Immature natural killer cell (primary cell): ENCODE data around the gene HOXD13. TPM values are rescaled to one million over a fixed set of nuclear protein-coding genes. Genes with fewer than 3 reads are reported as not detected.
A peak's percentile ranks its signal among the peaks of the same experiment; 100 is the strongest.

Experiments
- DNase-seq, 3 donors: peaks; one replicate each; pipeline ENCODE4 v3.0.0; 2022; ENCODE audit warnings: mixed read lengths in 1 of 3
- H3K27ac Mint-ChIP-seq, 6 donors: one replicate each; pipeline ENCODE4 v1.8.0; 2020; ENCODE audit warnings: mixed read lengths in 6 of 6, mild to moderate bottlenecking in 5 of 6, inconsistent platforms in 4 of 6, moderate library complexity in 3 of 6
- H3K27me3 Mint-ChIP-seq, 3 donors: one replicate each; pipeline ENCODE4 v1.8.0; 2020 to 2021; ENCODE audit warnings: low read depth in 3 of 3, mild to moderate bottlenecking in 3 of 3, mixed read lengths in 3 of 3, moderate library complexity in 3 of 3, inconsistent platforms in 1 of 3
- H3K36me3 Mint-ChIP-seq, 3 donors: one replicate each; pipeline ENCODE4 v1.8.0; 2020; ENCODE audit warnings: mixed read lengths in 3 of 3, inconsistent platforms in 2 of 3, mild to moderate bottlenecking in 2 of 3
- H3K4me1 Mint-ChIP-seq, 2 donors: one replicate each; pipeline ENCODE4 v1.8.0; 2020; ENCODE audit warnings: inconsistent platforms in 2 of 2, mild to moderate bottlenecking in 2 of 2, mixed read lengths in 2 of 2, moderate library complexity in 1 of 2
- H3K4me3 Mint-ChIP-seq, 5 donors: one replicate each; pipeline ENCODE4 v1.8.0; 2020; ENCODE audit warnings: mild to moderate bottlenecking in 5 of 5, mixed read lengths in 5 of 5, inconsistent platforms in 3 of 5, moderate library complexity in 3 of 5
- H3K9me3 Mint-ChIP-seq, 6 donors: one replicate each; pipeline ENCODE4 v1.8.0; 2020; ENCODE audit warnings: mild to moderate bottlenecking in 6 of 6, mixed read lengths in 6 of 6, inconsistent platforms in 4 of 6, moderate library complexity in 3 of 6
- polyA plus RNA-seq, 3 donors: library from polyadenylated mRNA; unstranded; fragments of 300-500 nt; fragmentation: Illumina TruSeq; gene quantifications; one replicate each; pipeline ENCODE4 v1.2.3, GENCODE V29; 2021

HOXD13 gene
- polyA plus RNA-seq, 3 donors from 2014 or later = not detected

DNA sequence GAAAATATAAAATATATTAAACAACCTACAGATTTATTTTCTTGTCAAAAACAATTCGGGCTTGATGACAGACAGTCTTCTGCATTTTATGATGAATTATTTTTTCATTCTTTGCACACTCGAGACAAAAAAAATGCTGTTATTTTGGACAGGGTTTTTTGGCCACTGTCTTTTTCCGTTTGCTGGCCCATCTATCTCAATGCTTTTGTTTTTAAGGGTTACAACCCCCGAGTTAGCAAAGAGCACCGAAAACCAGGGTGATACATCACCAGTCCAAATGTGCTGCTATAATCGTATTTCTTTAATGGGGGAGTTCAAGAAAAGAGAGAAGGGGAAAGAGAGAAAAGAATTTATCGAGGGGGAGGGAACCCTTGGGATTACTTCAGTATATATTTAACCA, 16.5 kb upstream of the HOXD13 start:
- H3K4me3 Mint-ChIP-seq = no peak overlapping the region
- peaks cover 58 to 64% (median 64%) of the 10 kb centered on the region in 3 donors for H3K27me3 Mint-ChIP-seq
- H3K36me3 Mint-ChIP-seq = peaks cover 0 to 6% (median 4%) of the 10 kb centered on the region in 3 donors
- peaks cover 9 to 15% of the 10 kb centered on the region in 2 donors for H3K4me1 Mint-ChIP-seq
- H3K27ac Mint-ChIP-seq = no peak overlapping the region
- peaks cover 2 to 59% (median 22%) of the 10 kb centered on the region in 6 donors for H3K9me3 Mint-ChIP-seq
- no peak for DNase-seq

DNA sequence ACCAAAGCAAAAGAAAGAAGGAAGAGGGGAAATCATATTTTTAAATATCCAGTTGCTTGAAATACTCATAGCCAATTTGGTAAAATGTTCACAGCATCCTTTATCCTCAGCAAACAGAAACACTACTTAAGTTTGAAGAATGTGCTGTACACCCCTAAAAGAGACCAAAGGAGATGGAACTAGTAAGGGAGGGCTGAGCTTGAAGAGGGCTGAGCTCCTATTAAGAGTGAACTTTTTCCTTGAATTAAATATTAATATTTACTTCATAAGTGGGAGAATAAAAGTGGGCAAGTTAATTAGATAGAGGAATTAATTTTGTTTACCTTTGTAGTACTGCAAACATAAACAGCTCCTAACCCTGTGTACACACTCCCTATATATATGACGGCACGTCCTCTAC, 15.7 kb upstream of the HOXD13 start:
- no peak for DNase-seq
- peaks cover 10 to 66% (median 26%) of the 10 kb centered on the region in 6 donors for H3K9me3 Mint-ChIP-seq
- no peak overlapping the region for H3K4me3 Mint-ChIP-seq
- peaks cover 0 to 8% (median 6%) of the 10 kb centered on the region in 3 donors for H3K36me3 Mint-ChIP-seq
- H3K27ac Mint-ChIP-seq = no peak overlapping the region
- peaks cover 12 to 21% of the 10 kb centered on the region in 2 donors for H3K4me1 Mint-ChIP-seq
- H3K27me3 Mint-ChIP-seq = peaks cover 62 to 71% (median 69%) of the 10 kb centered on the region in 3 donors

DNA sequence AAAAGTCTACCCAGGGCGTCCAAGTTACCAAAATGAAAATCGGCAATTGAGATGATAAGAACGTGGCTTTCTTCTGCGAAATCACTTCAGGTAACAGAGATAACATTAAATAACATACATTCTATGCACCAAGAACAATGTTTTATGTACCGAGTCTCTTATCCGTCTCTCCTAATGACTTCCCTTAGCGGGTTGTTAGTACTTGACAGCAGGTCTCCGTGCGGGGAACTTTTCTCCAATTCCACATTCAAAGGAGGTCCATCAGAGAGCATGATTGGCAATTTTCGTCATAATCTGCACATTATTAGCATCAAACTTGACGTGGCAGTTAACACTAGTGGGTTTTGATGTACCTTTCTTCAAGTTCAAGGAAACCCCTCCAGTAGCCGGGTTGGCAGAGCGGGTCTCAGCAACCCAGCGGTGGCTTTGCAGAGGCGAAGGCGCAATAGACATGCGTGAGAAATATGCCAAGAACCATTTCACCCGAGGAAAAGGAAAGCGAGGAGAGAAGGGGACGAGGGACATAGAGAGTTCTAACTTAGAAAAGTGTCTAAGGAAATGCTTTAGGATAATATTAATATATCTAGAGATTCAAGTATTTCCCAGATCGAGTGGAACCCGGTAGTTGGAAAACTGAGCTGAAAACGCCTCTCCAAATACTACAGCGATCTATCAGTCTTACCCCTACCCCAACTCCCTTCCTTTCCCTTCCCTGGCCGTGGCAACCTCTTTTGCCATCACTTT, 13.8 kb upstream of the HOXD13 start:
- DNase-seq = no peak
- peaks cover 75 to 79% (median 76%) of the 10 kb centered on the region in 3 donors for H3K27me3 Mint-ChIP-seq
- peaks cover 0 to 8% (median 4%) of the 10 kb centered on the region in 3 donors for H3K36me3 Mint-ChIP-seq
- peaks cover 13 to 24% of the 10 kb centered on the region in 2 donors for H3K4me1 Mint-ChIP-seq
- peak overlapping the region; percentile 65 to 83 (median 69) for H3K4me3 Mint-ChIP-seq
- peak overlapping the region in 2 of 6 donors; percentile 47 to 83 for H3K27ac Mint-ChIP-seq
- H3K9me3 Mint-ChIP-seq = peaks cover 11 to 62% (median 31%) of the 10 kb centered on the region in 6 donors

DNA sequence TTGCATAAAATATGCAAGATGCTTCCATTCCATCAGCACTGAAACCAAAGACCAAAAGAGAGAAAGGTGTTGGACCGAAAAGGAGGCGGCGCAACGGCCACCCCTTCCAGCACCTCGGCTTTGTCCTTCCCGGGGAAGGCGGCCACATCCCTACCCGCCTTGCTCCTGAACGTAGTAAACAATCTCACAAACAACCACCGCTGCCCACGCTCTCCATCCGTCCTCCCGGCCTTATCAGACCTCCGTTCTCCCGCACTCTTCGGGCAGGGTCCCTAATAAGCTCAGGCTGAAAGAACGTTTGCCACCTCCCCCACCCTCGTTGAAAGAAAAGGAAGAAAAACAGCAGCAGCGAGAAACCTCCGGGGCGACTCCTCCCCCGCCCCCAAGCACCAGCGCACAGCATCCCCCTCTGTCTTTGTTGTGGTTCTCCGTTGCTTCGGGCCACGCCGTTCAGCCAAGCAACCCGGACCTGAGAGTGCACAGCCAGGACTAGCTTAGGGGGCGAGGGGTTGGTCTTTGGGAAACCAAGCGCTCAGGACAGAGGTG, 13.2 kb upstream of the HOXD13 start:
- Mint-ChIP-seq H3K36me3 (peaks cover 0 to 13% (median 4%) of the 10 kb centered on the region in 3 donors), H3K4me1 (peaks cover 13 to 27% of the 10 kb centered on the region in 2 donors), H3K27me3 (peaks cover 78 to 84% (median 80%) of the 10 kb centered on the region in 3 donors), H3K4me3 (peak overlapping the region; percentile 65 to 83 (median 69)), H3K9me3 (peaks cover 11 to 67% (median 31%) of the 10 kb centered on the region in 6 donors), H3K27ac (peak overlapping the region in 3 of 6 donors; percentile 47 to 83 (median 66))
- DNase-seq = no peak

GRCh38 chr2:176079831-176080539, 12.5 kb upstream of the HOXD13 start:
- peaks cover 15 to 27% of the 10 kb centered on the region in 2 donors for H3K4me1 Mint-ChIP-seq

DNA sequence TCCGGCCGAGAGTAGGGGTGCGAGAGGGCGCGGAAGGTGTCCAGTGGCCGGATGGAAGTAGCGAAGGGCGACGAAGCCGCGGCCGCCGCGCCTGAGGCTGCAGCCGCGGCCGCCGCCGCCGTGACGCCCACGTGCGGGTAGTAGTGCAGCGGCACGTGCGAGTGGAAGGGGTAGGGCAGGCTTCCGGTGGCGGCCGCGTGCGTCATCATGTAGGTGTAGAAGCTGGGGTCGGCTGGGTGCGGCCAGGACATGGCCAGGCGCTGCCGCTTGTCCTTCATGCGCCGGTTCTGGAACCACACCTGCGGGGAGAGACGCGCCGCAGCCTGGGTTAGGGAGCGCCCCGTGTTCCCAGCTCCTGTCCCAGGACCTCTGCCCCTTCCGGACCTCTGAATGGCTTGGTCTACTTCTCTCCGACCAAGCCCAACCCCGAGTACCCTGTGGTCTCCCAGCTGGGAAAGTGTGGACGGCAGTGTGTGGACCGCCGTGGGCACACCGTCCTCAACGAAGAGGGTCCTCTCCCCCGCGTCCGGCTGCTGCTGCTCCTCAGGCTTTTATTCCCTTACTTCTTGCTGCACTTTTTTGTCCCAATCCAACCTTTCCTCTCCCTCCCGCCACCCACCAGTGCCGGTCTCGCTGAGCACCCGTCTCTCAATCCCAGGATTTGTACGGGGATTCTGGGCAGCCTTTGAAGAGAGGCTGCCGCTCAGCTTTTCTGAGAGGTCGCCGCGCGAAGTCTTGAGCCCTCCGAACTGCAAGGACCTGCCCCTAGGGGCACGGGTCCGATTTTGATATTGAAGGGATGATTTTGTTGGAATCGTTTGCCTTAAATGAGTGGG, 11.8 kb upstream of the HOXD13 start:
- Mint-ChIP-seq H3K4me1 (peaks cover 15 to 27% of the 10 kb centered on the region in 2 donors), H3K4me3 (peak overlapping the region; percentile 42 to 61 (median 55)), H3K27me3 (peaks cover 79 to 85% (median 81%) of the 10 kb centered on the region in 3 donors), H3K27ac (peak overlapping the region in 3 of 6 donors; percentile 42 to 86 (median 75)), H3K9me3 (peaks cover 11 to 64% (median 30%) of the 10 kb centered on the region in 6 donors), H3K36me3 (peaks cover 0 to 13% (median 4%) of the 10 kb centered on the region in 3 donors)
- DNase-seq = peak; percentile 38 to 56 (median 50)

More at GRCh38 chr2:176079831-176080539, 12.5 kb upstream of the HOXD13 start:
- peak overlapping the region in 2 of 6 donors; percentile 47 to 83 for H3K27ac Mint-ChIP-seq
- peak overlapping the region; percentile 65 to 83 (median 69) for H3K4me3 Mint-ChIP-seq
- H3K36me3 Mint-ChIP-seq = peaks cover 0 to 13% (median 4%) of the 10 kb centered on the region in 3 donors
- DNase-seq = no peak
- peaks cover 11 to 72% (median 31%) of the 10 kb centered on the region in 6 donors for H3K9me3 Mint-ChIP-seq
- peaks cover 80 to 84% (median 80%) of the 10 kb centered on the region in 3 donors for H3K27me3 Mint-ChIP-seq

GRCh38 chr2:176081376-176081836, 11.1 kb upstream of the HOXD13 start:
- Mint-ChIP-seq H3K36me3 (peaks cover 0 to 13% (median 4%) of the 10 kb centered on the region in 3 donors), H3K4me1 (peaks cover 15 to 27% of the 10 kb centered on the region in 2 donors), H3K27me3 (peaks cover 77 to 88% (median 80%) of the 10 kb centered on the region in 3 donors), H3K4me3 (peak overlapping the region; percentile 42 to 61 (median 55)), H3K27ac (peak overlapping the region in 3 of 6 donors; percentile 42 to 86 (median 75)), H3K9me3 (peaks cover 11 to 59% (median 29%) of the 10 kb centered on the region in 6 donors)
- no peak for DNase-seq

GRCh38 chr2:176081837-176082524, 10.5 kb upstream of the HOXD13 start:
- H3K4me1 Mint-ChIP-seq = peaks cover 15 to 27% of the 10 kb centered on the region in 2 donors
- H3K4me3 Mint-ChIP-seq = peak overlapping the region in 4 of 5 donors; percentile 4 to 61 (median 48)
- no peak for DNase-seq
- H3K36me3 Mint-ChIP-seq = peaks cover 0 to 15% (median 7%) of the 10 kb centered on the region in 3 donors
- peaks cover 11 to 61% (median 28%) of the 10 kb centered on the region in 6 donors for H3K9me3 Mint-ChIP-seq
- H3K27ac Mint-ChIP-seq = peak overlapping the region in 3 of 6 donors; percentile 18 to 86 (median 75)
- H3K27me3 Mint-ChIP-seq = peaks cover 81 to 92% (median 81%) of the 10 kb centered on the region in 3 donors

- Mint-ChIP-seq H3K27me3 (peaks cover 82 to 92% (median 86%) of the 10 kb centered on the region in 3 donors), H3K4me1 (peaks cover 16 to 27% of the 10 kb centered on the region in 2 donors), H3K9me3 (peaks cover 11 to 65% (median 29%) of the 10 kb centered on the region in 6 donors), H3K36me3 (peaks cover 0 to 16% (median 8%) of the 10 kb centered on the region in 3 donors), H3K27ac (peak overlapping the region in 3 of 6 donors; percentile 49 to 86 (median 64)), H3K4me3 (peak overlapping the region in 2 of 5 donors; percentile 42 to 52)
- DNase-seq = no peak
Measured at GRCh38 chr2:176082525-176082823, 10.0 kb upstream of the HOXD13 start.

GRCh38 chr2:176082824-176083751, 9.4 kb upstream of the HOXD13 start:
- no peak for DNase-seq
- H3K9me3 Mint-ChIP-seq = peaks cover 11 to 67% (median 29%) of the 10 kb centered on the region in 6 donors
- peak overlapping the region in 2 of 5 donors; percentile 49 to 74 for H3K4me3 Mint-ChIP-seq
- peak overlapping the region in 3 of 6 donors; percentile 49 to 86 (median 64) for H3K27ac Mint-ChIP-seq
- peaks cover 0 to 16% (median 8%) of the 10 kb centered on the region in 3 donors for H3K36me3 Mint-ChIP-seq
- peaks cover 19 to 31% of the 10 kb centered on the region in 2 donors for H3K4me1 Mint-ChIP-seq
- peaks cover 85 to 96% (median 89%) of the 10 kb centered on the region in 3 donors for H3K27me3 Mint-ChIP-seq

DNA sequence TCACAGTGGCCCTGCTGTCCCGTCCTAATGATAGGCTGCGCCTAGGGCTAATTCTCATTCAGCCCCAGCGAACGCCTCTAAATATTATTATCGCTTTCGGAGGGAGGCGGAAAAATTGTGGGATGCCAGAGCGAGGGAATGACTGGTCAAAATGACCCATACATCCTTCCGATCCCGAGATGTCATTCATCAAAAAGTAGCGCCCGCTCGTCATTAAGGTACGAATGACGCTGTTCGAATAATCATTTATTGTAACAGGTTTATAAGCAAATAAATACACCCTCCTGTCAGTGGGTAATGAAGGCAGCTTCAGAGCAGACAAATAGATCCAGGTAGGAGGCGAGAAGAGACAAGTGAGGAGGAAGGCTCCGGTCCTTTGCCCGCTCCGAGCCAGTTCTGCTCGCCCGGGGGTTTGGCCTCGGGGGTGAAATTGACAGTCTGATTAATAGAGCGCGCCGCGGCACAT, 8.7 kb upstream of the HOXD13 start, which contains the start of gene EVX2:
TSS of gene EVX2 (minus strand) at position 167 of the 466 bp plus-strand sequence. CDS start 186 bp downstream, outside the sequence.
- H3K4me3 Mint-ChIP-seq = peak within 1 kb of the TSS in 3 of 5 donors; percentile 7 to 74 (median 49)
- no peak for DNase-seq
- peaks cover 23 to 31% of the 10 kb centered on the region in 2 donors for H3K4me1 Mint-ChIP-seq
- H3K27me3 Mint-ChIP-seq = peaks cover 82 to 94% (median 87%) of the 10 kb centered on the region in 3 donors
- H3K9me3 Mint-ChIP-seq = peaks cover 11 to 61% (median 23%) of the 10 kb centered on the region in 6 donors
- peak within 1 kb of the TSS in 3 of 6 donors; percentile 49 to 86 (median 64) for H3K27ac Mint-ChIP-seq
- H3K36me3 Mint-ChIP-seq = peaks cover 0 to 16% (median 8%) of the 10 kb centered on the region in 3 donors
